Measurements from ENCODE around the gene TMED1. TPM values are rescaled to one million over a fixed set of nuclear protein-coding genes. Genes with fewer than 3 reads are reported as not detected.

Gene TMED1
- total RNA-seq, 2 experiments from 2014 or later, result 8.6 to 11.8 TPM

DNA sequence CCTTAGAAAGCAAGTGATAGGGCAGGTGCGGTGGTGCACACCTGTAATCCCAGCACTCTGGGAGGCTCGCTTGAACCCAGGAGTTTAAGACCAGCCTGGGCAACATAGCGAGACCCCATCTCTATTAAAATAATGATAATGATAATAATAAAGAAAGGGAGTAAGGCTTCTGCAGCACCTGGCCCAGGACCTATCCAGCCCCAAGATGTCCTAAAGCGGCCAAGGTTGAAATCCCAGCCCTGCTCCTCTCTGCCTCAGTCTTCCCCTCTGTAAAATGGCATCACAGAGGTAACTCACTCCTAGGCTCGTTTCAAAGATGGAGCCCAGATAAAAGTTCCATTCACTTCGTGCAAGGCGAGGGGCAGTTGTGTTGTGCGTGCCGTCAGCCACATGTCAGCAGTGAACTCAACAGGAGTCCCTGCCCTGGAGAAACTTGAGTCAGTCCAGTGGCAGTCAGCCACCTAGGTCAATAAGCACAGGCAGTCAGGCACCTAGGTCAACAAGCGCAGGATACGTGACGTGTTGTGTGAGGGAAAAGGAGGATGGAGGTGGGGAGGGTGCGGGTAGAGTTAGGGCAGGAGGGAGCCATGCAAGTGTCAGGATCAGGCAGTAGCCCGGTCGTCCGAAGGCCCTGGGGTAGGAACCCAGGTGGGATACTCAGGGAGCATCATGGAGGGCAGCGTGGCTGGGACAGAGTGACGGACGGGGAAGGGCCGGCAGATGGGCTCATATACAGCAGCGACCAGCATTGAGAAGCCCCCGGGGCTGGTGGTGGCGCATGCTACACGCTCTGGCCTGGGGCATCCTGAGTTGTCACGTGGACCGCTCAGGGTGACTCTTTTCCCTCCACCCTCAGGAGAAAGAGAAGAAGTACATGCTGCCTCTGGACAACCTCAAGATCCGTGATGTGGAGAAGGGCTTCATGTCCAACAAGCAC is 16.6 kb downstream of the TMED1 start:
- peaks cover 5% of the 10 kb centered on the region for H3K9me3 Mint-ChIP-seq
- DNase-seq, result no peak
- H3K36me3 Mint-ChIP-seq, result peaks cover 45% of the 10 kb centered on the region
- H3K27ac Mint-ChIP-seq, result no peak overlapping the region
- POLR2A ChIA-PET, result no interaction called here
- no peak overlapping the region for H3K4me3 Mint-ChIP-seq
- no peak for ATAC-seq (ENCODE audit: low read depth)
- H3K27me3 Mint-ChIP-seq, result no peaks in the 10 kb centered on the region
- peaks cover 11% of the 10 kb centered on the region for H3K4me1 Mint-ChIP-seq

DNA sequence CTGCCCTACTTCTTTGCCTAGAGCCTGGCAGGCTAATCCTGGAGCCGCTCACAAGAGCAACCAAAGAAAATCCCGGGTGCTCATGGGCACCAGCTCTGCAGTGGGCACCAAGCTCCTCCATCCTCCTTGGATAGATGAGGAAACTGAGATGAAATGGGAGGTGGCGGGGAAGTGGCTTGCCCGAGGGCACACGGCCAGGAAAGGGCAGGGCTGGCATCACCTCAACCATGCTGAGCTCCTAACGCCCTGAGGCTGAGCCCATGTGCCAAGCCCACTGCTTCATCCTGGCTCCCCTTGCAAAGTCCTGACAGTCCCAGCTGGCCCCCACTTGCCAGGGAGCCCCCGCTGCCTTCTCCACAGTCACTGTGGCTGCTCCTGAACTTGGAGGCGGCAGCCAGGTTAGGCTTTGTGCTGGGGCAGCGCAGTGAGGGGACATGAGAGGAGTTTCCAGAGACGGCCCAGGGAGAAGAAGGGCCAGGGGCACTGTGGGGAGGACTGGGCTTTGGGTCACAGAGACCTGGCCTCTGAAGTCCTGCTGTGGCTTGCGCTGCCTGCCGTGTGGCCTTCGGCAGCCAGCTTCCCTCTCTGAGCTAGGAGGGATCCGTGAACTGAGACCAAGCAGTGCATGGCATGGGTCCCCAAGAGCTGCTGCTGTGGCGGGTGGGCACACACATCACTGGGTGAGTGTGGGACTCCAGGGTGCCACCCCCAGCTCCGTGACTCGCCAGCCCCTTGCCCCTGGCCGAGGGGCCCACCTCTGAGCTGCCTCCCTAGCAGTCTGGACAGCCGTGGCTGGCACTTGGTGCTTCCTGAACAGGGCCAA is 17.5 kb downstream of the TMED1 start:
- POLR2A ChIA-PET, result no interaction called here
- H3K4me1 Mint-ChIP-seq, result peaks cover 12% of the 10 kb centered on the region
- ATAC-seq (ENCODE audit: low read depth) (no peak), DNase-seq (no peak)
- peaks cover 5% of the 10 kb centered on the region for H3K9me3 Mint-ChIP-seq
- H3K36me3 Mint-ChIP-seq, result peaks cover 41% of the 10 kb centered on the region
- H3K4me3 Mint-ChIP-seq, result no peak overlapping the region
- H3K27ac Mint-ChIP-seq, result no peak overlapping the region
- H3K27me3 Mint-ChIP-seq, result no peaks in the 10 kb centered on the region

DNA sequence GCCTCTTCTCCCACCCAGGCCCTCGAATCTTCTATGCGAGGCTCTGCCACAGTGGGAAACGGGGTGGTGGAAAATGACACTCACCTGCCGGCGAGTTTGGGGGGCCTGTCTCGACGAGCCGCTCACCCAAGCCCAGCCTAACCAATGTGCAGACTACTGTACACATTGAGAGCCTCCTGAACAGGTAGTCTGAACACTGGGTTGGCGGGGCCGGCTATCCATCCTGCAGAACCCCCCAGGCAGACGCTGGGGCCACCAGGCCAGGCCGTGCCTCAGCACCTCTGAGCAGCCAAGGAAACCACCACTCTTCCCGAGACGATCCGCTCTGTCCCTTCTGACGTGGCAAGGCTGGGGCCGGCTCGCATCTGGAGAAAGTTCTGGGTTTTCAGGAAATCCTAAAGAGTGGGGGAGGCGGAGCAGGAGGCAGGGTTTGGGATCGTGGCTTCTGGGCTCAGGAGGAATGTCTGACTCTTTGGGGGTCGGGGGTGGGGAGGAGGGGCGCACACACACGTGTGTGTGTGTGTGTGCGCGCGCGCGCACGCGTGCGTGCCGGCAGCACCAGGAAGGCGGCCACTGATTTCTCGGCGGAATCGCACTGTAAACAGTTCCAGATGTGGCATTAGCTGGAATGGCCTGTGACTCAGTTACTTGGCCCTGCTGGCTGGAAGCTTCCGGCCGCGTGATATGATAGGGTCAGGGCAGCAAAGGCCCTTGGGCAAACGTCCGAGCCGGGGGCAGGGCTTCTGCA is 18.5 kb downstream of the TMED1 start:
- peaks cover 48% of the 10 kb centered on the region for H3K36me3 Mint-ChIP-seq
- H3K4me1 Mint-ChIP-seq, result peaks cover 18% of the 10 kb centered on the region
- no peaks in the 10 kb centered on the region for H3K27me3 Mint-ChIP-seq
- DNase-seq (no peak), ATAC-seq (ENCODE audit: low read depth) (no peak)
- POLR2A ChIA-PET, result no interaction called here
- no peak overlapping the region for H3K4me3 Mint-ChIP-seq
- peaks cover 5% of the 10 kb centered on the region for H3K9me3 Mint-ChIP-seq
- H3K27ac Mint-ChIP-seq, result no peak overlapping the region

DNA sequence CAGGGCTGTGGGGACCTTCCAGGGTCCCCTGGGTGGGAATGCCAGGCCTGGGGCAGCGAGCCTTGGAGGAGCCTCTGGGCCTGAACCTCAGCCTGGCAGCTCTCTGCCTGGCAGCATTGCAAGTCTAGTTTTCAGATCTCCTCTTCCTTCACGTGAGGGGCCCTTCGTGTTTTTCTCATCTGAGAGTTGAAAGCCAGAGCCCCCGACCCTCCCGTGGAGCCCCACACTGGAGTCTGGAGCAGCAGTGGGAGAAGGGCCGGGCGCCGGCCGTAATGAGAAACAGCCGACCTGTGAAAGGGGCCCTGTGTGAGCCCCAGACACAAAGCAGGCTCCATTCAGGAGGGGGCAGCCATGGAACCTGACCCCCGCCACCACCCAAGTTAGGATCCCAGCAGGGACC is 19.3 kb downstream of the TMED1 start:
- Mint-ChIP-seq H3K4me1 (peaks cover 18% of the 10 kb centered on the region), H3K9me3 (peaks cover 5% of the 10 kb centered on the region), H3K36me3 (peaks cover 40% of the 10 kb centered on the region), H3K27me3 (no peaks in the 10 kb centered on the region), H3K27ac (no peak overlapping the region), H3K4me3 (no peak overlapping the region)
- POLR2A ChIA-PET, result no interaction called here
- ATAC-seq (ENCODE audit: low read depth) (no peak), DNase-seq (no peak)

DNA sequence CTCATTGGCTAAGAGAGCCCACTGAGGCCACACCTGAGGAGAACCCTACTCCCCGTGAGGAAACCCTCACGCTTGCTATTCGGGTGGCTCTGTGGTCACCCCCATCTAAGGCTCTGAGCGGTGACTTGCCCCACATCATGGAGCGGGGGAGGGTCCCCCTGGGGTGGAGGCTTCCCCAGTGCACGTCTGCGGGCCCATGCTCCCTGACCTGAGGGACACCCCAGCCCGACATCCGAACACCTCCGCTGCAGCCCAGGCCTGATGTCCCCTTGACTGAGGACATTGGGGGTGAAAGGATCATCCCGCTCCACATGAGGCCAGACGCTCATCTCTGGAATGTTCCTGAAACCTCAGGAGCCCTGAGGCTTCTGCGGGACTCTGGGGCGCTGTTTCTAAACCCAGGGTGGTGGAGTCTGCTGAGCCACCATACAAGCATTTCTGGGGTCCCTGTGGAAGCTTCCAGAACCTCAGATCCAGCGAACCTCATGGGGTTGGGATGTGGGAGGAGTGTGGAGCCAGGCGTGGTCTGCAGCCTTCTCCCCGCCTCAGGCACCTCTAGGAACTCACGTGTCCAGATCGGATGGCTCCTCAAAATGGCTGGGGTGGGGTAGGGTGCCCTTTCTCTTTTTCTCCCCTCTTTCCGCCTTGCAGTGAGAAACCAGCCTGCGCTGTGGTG is 19.9 kb downstream of the TMED1 start:
- Mint-ChIP-seq H3K27ac (no peak overlapping the region), H3K27me3 (no peaks in the 10 kb centered on the region), H3K4me1 (peaks cover 17% of the 10 kb centered on the region), H3K36me3 (peaks cover 35% of the 10 kb centered on the region), H3K4me3 (no peak overlapping the region), H3K9me3 (peaks cover 5% of the 10 kb centered on the region)
- no peak for ATAC-seq (ENCODE audit: low read depth)
- POLR2A ChIA-PET, result no interaction called here
- DNase-seq, result no peak

DNA sequence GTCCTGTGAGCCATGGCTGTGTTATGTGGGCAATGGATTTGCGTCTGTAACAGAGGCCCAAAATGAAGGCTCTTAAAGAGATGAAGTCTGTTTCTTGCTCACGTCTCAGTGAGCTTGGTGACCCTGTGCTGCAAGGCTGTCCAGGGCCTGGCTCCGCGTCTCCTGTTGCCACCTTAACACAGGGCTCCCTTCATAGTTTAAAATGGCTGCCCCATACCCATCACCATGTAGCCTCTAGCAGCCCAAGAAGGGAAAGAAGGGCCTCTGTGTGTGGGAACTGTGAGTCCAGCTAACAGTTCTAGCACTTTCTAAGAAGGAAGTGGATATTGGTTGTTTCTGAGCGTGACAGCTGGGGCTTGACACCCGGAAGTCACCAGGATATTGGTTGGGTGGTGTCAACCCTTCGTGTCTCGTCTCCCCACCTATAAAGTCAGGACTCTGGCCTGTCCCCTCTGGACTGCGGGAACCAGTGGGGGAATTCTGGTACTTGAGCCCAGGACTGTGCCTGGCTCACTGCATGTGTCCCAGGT is 20.9 kb downstream of the TMED1 start:
- POLR2A ChIA-PET, result no interaction called here

DNA sequence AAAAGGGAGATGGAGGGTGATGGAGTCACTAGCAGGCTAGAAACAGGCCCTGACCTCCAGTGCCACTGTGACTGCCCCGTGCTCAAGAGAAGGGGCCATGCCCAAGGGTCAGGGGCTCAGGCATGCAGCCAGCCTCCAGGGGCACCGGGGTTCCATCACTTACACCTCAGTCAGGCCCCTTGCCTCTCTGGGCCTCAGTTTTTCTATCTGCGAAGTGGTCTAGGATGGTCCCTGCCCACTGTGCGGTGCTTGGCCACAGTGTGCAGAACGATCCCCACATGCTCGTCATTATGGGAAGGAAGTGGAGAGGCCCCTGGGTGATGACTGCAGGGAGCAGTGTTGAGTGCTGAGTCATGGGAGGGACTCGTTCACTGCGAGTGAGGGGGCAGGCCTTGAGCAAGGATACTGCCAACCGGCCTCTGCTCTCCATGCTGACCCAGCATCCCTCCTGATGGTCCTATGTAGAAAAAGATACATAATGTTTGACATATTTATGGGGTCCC is 23.1 kb downstream of the TMED1 start:
- Mint-ChIP-seq H3K27ac (peak overlapping the region; percentile 62), H3K4me1 (peaks cover 19% of the 10 kb centered on the region), H3K36me3 (peaks cover 26% of the 10 kb centered on the region), H3K9me3 (no peaks in the 10 kb centered on the region), H3K27me3 (no peaks in the 10 kb centered on the region), H3K4me3 (no peak overlapping the region)
- DNase-seq (no peak), ATAC-seq (ENCODE audit: low read depth) (no peak)
- POLR2A ChIA-PET, result no interaction called here

More for the DNA sequence above, 20.9 kb downstream of the TMED1 start:
- H3K4me1 Mint-ChIP-seq, result peaks cover 10% of the 10 kb centered on the region
- H3K9me3 Mint-ChIP-seq, result peaks cover 2% of the 10 kb centered on the region
- H3K4me3 Mint-ChIP-seq, result no peak overlapping the region
- no peak for DNase-seq
- H3K36me3 Mint-ChIP-seq, result peaks cover 24% of the 10 kb centered on the region
- no peaks in the 10 kb centered on the region for H3K27me3 Mint-ChIP-seq
- ATAC-seq (ENCODE audit: low read depth), result no peak
- H3K27ac Mint-ChIP-seq, result no peak overlapping the region

DNA sequence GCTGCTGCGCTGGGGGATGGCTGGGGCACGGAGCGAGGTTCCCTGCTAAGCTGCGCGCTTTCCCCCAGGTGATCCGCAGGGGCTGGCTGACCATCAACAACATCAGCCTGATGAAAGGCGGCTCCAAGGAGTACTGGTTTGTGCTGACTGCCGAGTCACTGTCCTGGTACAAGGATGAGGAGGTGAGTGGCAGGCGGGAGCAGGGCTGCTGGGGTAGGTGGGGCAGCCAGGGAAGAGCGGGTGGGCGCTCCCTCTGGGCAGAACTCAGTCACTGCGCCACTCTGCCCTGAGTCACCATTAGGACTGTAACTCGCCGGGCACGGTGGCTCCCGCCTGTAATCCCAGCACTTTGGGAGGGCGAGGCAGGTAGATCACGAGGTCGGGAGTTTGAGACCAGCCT is 23.8 kb downstream of the TMED1 start:
- DNase-seq (no peak), ATAC-seq (ENCODE audit: low read depth) (no peak)
- POLR2A ChIA-PET, result no interaction called here
- H3K4me3 Mint-ChIP-seq, result no peak overlapping the region
- H3K27me3 Mint-ChIP-seq, result no peaks in the 10 kb centered on the region
- H3K9me3 Mint-ChIP-seq, result no peaks in the 10 kb centered on the region
- H3K27ac Mint-ChIP-seq, result no peak overlapping the region
- peaks cover 19% of the 10 kb centered on the region for H3K4me1 Mint-ChIP-seq
- H3K36me3 Mint-ChIP-seq, result peaks cover 27% of the 10 kb centered on the region

DNA sequence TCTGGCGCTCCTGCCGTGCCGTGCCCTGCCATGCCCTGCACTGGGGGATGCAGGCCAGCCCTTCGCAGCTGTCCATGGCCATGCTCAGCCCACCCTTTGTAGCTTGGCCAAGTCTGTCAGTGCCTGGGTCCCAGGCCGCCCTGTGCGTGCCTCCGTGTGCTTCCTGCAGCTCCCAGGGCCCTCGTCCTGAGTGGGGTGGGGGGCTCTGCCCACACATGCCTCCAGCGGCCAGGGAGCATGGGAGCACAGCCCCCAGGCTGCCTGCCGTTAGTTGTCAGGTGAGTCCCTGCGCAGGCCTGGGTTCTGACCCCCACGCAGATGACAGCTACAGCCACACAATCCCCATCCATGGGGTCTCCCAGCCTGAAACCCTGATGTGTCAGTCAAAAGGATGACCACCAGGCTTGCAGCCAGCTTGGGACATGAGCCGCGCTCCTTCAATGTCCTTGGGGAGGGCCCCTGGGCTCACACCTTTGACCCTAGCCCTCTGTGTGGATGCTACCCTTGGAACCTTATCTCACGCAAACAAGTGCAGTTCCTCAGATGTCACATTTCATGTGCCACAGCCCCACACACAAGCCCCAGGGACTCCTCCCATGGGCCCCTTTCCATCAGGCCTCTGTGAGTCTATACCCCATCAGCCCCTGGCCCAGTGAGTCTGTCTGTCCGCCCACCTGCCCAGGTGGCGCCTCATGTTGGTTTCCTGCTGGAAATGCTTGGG is 24.5 kb downstream of the TMED1 start:
- POLR2A ChIA-PET, result no interaction called here
- no peak for DNase-seq
- ATAC-seq (ENCODE audit: low read depth), result no peak
- Mint-ChIP-seq H3K27me3 (no peaks in the 10 kb centered on the region), H3K9me3 (no peaks in the 10 kb centered on the region), H3K4me3 (no peak overlapping the region), H3K36me3 (peaks cover 27% of the 10 kb centered on the region), H3K4me1 (peaks cover 19% of the 10 kb centered on the region), H3K27ac (no peak overlapping the region)

DNA sequence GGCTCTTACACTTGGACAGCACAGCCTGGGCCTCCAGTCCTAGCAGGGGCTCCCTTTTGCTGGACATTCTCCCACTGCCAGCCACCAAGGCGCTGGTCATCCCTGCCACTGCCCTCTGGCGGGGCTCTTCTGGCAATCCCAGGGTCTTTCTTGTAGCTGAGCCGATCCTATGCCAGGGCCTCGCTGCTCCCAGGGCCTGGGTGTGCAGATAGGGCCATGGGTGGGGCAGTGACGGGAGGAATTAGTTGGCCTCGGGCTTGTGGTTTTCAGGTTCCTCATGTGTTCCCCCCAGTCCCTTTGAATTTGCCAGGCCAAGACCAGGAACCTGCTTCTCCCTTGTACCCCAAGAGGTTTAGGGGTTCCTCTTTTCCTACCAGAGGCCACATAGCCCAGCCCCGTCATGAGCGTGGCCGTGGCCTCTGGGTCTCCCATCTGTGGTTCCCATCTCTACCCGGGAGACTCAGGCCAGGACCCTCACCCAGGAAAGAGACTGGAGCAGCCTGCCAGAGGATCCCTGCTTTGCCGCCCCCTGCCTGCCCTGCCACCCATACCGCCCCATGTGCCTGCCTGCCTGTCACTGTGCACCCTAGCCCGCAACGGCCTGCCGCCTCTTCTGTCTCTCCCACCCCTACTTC is 26.2 kb downstream of the TMED1 start:
- ATAC-seq (ENCODE audit: low read depth) (no peak), DNase-seq (no peak)
- Mint-ChIP-seq H3K27ac (peak overlapping the region; percentile 11), H3K36me3 (peaks cover 32% of the 10 kb centered on the region), H3K9me3 (no peaks in the 10 kb centered on the region), H3K27me3 (no peaks in the 10 kb centered on the region), H3K4me3 (no peak overlapping the region), H3K4me1 (peaks cover 19% of the 10 kb centered on the region)
- POLR2A ChIA-PET, result interaction anchor here (1.3 kb wide), 1 partner anchor 11 kb away, joined by 3 read pairs; no protein-coding TSS in a partner anchor

DNA sequence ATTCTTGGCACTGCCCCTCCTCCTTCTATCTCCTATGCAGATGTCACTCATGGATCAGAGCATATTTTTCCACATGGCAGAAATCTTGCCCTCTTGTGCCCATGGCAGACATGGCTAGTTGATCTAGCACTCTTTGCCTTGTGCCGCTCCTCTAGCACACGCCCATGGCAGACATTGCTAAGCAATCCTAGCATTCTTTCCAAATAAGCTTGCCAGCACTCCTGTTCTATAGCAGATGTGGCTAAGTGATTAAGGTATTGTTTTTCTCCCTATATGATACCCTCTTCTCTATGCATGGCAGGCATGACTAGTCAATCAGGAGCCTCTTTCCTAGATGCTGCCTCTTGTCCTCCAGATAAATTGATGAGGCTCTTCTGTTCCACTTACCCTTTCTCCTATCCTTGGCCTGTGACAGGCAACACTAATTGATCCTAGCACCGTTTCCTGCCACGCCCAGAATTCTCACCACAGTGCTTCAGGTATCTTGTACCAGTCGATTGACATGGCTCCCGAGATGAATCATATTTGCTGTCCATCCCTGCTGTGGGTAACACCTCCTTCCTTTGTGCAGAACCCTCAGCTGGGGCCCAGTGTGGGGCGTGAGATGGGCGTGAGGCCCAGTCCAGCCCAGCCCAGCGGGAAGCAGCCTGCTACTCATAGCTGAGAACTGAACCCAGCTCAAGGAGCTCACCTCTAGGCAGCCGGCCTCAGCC is 26.9 kb downstream of the TMED1 start:
- Mint-ChIP-seq H3K4me1 (peaks cover 19% of the 10 kb centered on the region), H3K27ac (peak overlapping the region; percentile 70), H3K27me3 (no peaks in the 10 kb centered on the region), H3K36me3 (peaks cover 30% of the 10 kb centered on the region), H3K9me3 (no peaks in the 10 kb centered on the region), H3K4me3 (peak overlapping the region; percentile 26)
- ATAC-seq (ENCODE audit: low read depth), result peak; percentile 62
- POLR2A ChIA-PET, result interaction anchor here (1.3 kb wide), 1 partner anchor 12 kb away, joined by 3 read pairs; no protein-coding TSS in a partner anchor
- no peak for DNase-seq

All from activated naive CD8-positive, alpha-beta T cell treated with anti-CD3 and anti-CD28 coated beads, Interleukin-2, amount 10 ng/mL, durations not matched to agents 7 days and 5 days (primary cell).